Skeletal muscle tissue (tissue), 4 donors: Measurements from ENCODE around the gene SRPRB. TPM values are rescaled to one million over a fixed set of nuclear protein-coding genes. Genes with fewer than 3 reads are reported as not detected.

ENCODE experiments used
- H3K27ac ChIP-seq: one replicate; pipeline ENCODE4 v1.7.0; 2013; ENCODE audit warnings: mild to moderate bottlenecking, low read depth, low read length, inconsistent platforms
- H3K27me3 ChIP-seq, 3 donors: one replicate each; pipeline ENCODE4 v1.7.0; 2013; ENCODE audit warnings: low read length in 3 of 3; ENCODE audit not compliant: control insufficient read depth in 3 of 3, insufficient read depth in 3 of 3
- H3K36me3 ChIP-seq, 3 donors: one replicate each; pipeline ENCODE4 v1.7.0; 2013; ENCODE audit warnings: low read length in 3 of 3; ENCODE audit not compliant: control insufficient read depth in 3 of 3, insufficient read depth in 3 of 3
- H3K4me1 ChIP-seq, 3 donors: one replicate each; pipeline ENCODE4 v1.7.0; 2013; ENCODE audit warnings: low read length in 3 of 3, mild to moderate bottlenecking in 3 of 3; ENCODE audit not compliant: control insufficient read depth in 3 of 3, insufficient read depth in 3 of 3
- H3K4me3 ChIP-seq, 3 donors: one replicate each; pipeline ENCODE4 v1.7.0; 2013; ENCODE audit warnings: low read length in 3 of 3
- H3K9ac ChIP-seq, 3 donors: one replicate each; pipeline ENCODE4 v1.7.0; 2013; ENCODE audit warnings: low read length in 3 of 3, mild to moderate bottlenecking in 3 of 3, moderate library complexity in 2 of 3, low read depth in 1 of 3
- H3K9me3 ChIP-seq, 3 donors: one replicate each; pipeline ENCODE4 v1.7.0; 2013; ENCODE audit warnings: low read length in 3 of 3; ENCODE audit not compliant: control insufficient read depth in 3 of 3
- total RNA-seq: library from RNA; depleted of rRNA; stranded (reverse); fragments of >200 nt; gene quantifications from one replicate; pipeline ENCODE4 v1.2.3, GENCODE V29; 2014
- donor health status: Osteomylitis.

Gene SRPRB
- total RNA-seq, 1 donor from 2014 or later: 40.7 TPM

DNA sequence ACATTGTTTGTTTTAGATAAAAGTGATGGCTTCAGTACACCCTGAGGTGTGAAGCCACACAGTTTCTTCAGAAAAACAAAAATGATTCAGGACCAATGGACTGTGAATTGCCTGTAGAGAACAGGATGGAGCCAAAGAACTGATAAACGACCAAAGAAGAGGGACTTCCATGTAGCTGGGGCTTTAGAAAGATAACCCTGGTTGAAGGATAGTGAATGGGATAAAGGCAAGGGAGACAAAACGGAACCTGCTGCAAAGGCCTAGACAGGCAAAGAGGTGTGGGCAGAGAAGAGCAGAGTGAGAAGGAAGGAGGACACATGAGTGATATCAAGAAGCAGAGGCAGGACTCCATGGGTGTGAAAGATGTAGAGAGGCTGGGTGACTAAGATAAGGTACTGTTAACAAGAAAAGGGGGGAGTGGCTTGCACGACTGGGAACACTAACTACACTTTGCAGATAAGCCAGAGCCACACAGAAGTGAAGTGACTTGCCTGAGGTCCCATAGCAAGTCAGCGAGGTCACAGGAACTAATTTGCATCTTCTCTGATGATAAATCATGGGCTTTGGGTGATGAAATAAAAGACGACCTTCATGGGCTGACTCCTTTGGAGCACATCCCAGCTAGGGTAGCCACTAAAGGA is 45.8 kb downstream of the SRPRB start:
- Histone ChIP-seq H3K27me3 (no peaks in the 10 kb centered on the region), H3K9ac (no peak overlapping the region), H3K27ac (no peak overlapping the region), H3K9me3 (no peaks in the 10 kb centered on the region), H3K4me1 (peaks cover 0 to 3% (median 0%) of the 10 kb centered on the region in 3 donors), H3K36me3 (no peaks in the 10 kb centered on the region), H3K4me3 (no peak overlapping the region)

DNA sequence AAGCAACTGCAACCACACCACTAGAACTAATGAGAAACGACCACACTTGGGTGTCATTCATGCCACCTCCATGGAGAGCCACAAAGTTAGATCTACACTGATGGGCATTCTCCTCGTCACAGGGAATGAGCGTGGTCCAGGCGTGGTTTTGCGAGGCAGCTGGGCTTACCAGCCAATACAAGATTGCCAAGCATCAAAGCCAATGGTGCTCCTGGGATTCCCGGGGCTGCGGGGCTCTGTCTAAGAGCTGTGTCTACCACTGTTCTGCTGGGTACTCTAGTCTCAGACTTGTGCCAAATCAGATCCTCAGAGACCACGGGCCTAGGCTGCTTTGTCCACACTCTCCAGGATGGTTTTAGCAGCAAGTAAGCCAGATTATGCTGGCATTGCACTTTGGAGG is 46.3 kb downstream of the SRPRB start:
- Histone ChIP-seq H3K9ac (no peak overlapping the region), H3K27ac (no peak overlapping the region), H3K4me1 (peaks cover 0 to 3% (median 0%) of the 10 kb centered on the region in 3 donors), H3K9me3 (no peaks in the 10 kb centered on the region), H3K27me3 (no peaks in the 10 kb centered on the region), H3K4me3 (no peak overlapping the region), H3K36me3 (no peaks in the 10 kb centered on the region)

DNA sequence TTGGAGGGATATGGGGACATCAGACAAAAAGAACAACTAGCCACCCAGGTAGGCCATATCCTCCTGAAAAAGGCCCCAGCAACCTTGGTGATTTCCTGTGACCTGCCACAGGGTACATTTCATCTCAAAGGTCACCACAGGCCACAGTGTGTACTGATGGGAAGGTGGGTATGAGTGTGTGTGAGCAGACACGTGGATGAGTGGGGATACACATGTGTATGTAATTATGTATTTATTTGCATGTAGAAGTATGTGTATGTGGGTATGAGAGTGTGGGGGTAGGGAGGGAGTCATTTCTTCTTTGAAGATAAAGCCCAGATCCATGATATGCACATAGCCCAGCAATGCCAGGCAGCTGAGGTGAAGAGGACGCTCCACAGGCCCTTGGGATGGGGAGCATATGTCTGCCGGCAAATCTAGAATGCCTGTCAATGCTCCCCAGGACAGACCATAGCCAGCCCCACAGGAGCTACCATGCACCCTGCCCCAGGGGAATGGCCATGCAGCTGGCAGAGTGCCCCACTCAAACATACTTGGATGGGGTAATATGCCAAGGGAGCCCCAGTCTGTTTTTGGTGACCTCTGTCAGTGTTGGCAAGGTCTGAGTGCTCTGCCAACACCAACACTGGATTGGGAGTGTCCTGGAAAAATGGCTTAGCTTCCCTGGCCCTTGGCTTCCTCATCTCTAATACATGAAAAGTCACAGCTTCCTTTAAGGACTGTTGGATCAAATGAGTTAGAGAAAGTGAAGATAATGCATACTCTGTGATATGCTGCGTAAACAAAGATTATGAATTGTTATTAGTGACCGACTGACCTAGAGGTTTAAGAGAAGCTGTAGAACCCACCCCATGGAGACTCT is 47.7 kb downstream of the SRPRB start:
- Histone ChIP-seq H3K9ac (no peak overlapping the region), H3K27me3 (no peaks in the 10 kb centered on the region), H3K27ac (no peak overlapping the region), H3K4me3 (no peak overlapping the region), H3K36me3 (no peaks in the 10 kb centered on the region), H3K4me1 (peaks cover 0 to 3% (median 0%) of the 10 kb centered on the region in 3 donors), H3K9me3 (no peaks in the 10 kb centered on the region)

DNA sequence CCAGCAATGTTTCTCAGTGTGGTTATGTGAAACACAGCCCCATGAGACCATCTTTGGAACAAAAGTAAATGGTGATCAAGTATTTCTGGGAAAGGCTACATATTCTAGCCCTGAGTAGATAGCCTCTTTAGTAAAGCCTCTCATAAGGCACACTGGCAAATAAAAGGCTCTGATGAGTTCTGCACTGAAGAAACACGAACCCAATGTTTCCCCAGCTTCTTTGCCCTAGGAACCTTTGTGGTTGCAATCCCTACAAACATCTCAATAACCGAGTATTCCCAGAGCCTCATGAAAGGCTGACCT is 48.3 kb downstream of the SRPRB start:
- Histone ChIP-seq H3K4me1 (peaks cover 0 to 3% (median 0%) of the 10 kb centered on the region in 3 donors), H3K27me3 (no peaks in the 10 kb centered on the region), H3K9me3 (no peaks in the 10 kb centered on the region), H3K27ac (no peak overlapping the region), H3K9ac (no peak overlapping the region), H3K4me3 (no peak overlapping the region), H3K36me3 (no peaks in the 10 kb centered on the region)

DNA sequence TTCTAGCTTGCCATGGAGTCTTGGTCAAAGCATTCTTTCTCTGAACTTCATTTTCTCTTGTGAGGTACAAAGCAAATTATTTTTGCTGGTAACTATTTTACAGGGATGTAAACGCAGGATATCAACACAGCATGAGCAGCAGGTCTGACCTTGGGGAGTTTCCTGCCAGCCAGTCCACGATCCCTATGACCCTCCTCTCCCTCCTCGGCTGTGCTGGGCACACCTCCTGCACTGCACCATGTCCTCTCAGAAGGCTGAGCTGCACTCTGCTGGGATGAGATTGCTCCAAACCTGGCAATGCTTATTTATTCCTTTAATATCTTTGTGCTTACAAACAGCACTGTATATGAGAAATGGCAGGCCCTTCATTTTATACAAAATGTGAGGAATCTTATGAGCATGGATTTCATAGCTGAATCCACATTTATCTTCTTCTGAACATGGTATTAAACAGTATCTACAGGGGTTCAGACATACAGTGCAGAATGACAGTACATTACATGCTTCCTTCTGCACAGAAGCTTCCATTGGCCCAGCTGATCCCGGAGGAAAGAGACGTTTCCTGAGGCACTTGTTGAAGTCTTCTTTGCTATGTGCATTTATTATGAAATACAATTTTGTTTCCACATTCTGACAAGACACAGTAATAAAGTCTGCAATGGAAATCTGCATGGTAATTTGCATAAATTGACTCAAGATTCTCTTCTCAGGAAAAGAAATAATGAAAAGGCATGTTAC is 48.8 kb downstream of the SRPRB start:
- Histone ChIP-seq H3K4me1 (peaks cover 0 to 3% (median 0%) of the 10 kb centered on the region in 3 donors), H3K4me3 (no peak overlapping the region), H3K27ac (no peak overlapping the region), H3K36me3 (no peaks in the 10 kb centered on the region), H3K27me3 (no peaks in the 10 kb centered on the region), H3K9me3 (no peaks in the 10 kb centered on the region), H3K9ac (no peak overlapping the region)

DNA sequence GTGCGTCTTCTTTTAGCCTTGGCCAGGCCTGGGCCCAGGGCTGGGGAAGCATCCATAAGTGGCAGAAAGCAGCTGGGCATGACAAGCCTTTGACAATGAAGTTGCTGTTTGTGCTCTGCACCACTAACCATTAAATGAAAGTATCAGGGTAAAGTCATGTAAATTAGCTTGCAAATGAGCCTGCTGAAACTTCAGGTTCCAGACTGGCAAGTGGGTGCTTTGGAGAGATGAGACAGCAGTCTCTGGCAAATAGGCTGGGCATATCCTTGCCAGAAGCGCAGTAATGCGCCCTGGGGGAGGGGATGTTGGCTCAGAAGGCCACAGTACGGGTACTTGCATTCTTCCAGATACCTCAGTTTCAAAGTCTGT is 49.4 kb downstream of the SRPRB start:
- H3K27ac ChIP-seq: no peak overlapping the region
- H3K4me1 ChIP-seq: peaks cover 0 to 3% (median 0%) of the 10 kb centered on the region in 3 donors
- no peak overlapping the region for H3K4me3 ChIP-seq
- H3K9ac ChIP-seq: no peak overlapping the region
- no peaks in the 10 kb centered on the region for H3K9me3 ChIP-seq
- no peaks in the 10 kb centered on the region for H3K36me3 ChIP-seq
- H3K27me3 ChIP-seq: no peaks in the 10 kb centered on the region

DNA sequence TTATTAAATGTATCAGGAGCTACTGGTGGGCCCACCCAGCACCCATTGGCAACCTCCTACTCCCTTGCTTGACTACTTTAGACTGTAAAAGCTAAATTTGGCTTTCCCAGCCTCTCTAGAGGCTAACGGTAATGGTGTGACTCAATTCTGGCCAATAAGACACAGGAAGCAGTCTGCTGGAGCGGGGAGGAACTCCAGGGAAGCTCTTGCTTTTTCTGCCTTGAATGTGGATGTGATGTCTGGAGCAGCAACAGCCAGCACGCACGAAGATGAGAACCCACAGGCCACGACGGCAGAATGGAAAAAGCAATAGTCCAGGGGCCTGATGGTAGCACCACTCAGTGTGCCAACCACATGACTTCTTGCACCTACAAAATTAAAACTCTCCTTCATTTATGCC is 50.2 kb downstream of the SRPRB start:
- Histone ChIP-seq H3K9ac (no peak overlapping the region), H3K4me1 (peaks cover 0 to 3% (median 0%) of the 10 kb centered on the region in 3 donors), H3K36me3 (no peaks in the 10 kb centered on the region), H3K4me3 (no peak overlapping the region), H3K27ac (no peak overlapping the region), H3K9me3 (no peaks in the 10 kb centered on the region), H3K27me3 (no peaks in the 10 kb centered on the region)

DNA sequence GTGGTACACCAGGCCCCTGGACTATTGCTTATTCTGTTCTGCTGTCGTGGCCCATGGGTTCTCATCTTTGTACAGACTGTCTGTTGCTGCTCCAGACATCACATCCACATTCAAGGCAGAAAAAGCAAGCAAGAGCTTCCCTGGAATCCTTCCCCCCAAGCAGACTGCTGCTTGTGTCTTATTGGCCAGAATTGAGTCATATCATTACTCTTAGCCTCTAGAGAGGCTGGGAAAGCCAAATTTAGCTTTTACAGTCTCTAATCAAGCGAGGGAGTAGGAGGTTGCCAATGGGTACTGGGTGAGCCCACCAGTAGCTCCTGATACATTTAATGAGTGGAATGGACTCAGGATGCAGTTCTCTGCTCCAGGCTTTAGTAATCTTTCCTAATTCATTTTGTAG is 50.7 kb downstream of the SRPRB start:
- H3K4me3 ChIP-seq: no peak overlapping the region
- no peaks in the 10 kb centered on the region for H3K36me3 ChIP-seq
- H3K4me1 ChIP-seq: peaks cover 0 to 3% (median 0%) of the 10 kb centered on the region in 3 donors
- no peak overlapping the region for H3K9ac ChIP-seq
- no peaks in the 10 kb centered on the region for H3K9me3 ChIP-seq
- no peak overlapping the region for H3K27ac ChIP-seq
- no peaks in the 10 kb centered on the region for H3K27me3 ChIP-seq

DNA sequence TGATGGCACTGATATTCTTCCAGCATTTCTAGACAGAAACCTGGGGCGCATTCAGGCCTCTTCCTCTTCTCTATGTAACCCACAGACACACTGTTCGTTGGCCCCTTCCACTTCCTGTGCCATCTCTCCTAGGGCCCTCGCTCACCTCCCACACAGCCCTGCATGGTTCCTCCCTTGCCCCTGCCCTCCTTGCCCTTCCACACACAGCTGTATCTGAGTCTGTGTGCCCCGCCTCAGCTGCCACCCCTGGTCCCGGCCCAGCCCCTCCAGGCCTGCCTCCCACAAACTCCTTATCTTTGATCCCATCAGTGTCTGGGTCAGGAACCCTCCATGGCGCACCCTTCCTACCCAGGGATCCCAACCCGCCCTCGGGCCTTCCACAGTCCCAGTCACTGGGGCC is 52.2 kb downstream of the SRPRB start:
- no peaks in the 10 kb centered on the region for H3K36me3 ChIP-seq
- H3K27me3 ChIP-seq: no peaks in the 10 kb centered on the region
- H3K4me3 ChIP-seq: no peak overlapping the region
- H3K27ac ChIP-seq: no peak overlapping the region
- peaks cover 0 to 3% (median 0%) of the 10 kb centered on the region in 3 donors for H3K4me1 ChIP-seq
- H3K9me3 ChIP-seq: no peaks in the 10 kb centered on the region
- H3K9ac ChIP-seq: no peak overlapping the region
